Common myeloid progenitor, CD34-positive (primary cell): ENCODE results near the gene S100A3.

Experiments used
- CTCF ChIA-PET: fragments of 350-600 bp; sonication (Branson Sonifier 250); formaldehyde crosslinking; loops from one replicate; lab custom pipeline; 2021; ENCODE audit warnings: antibody characterized with exemption; lab: Charles Lee
- POLR2A ChIA-PET: fragments of 350-600 bp; sonication (Branson Sonifier 250); formaldehyde crosslinking; loops from one replicate; lab custom pipeline; 2021; ENCODE audit warnings: antibody characterized with exemption; lab: Charles Lee
- DNase-seq, 3 donors: peaks; one replicate each; pipeline versions ENCODE4 v3.0.0 to v3.0.0-alpha.2; 2013
- H3K27ac ChIP-seq, 2 experiments: 1 replicate in 1 of 2; 2 replicates in 1 of 2; pipeline ENCODE4 v1.7.0; 2013; ENCODE audit warnings: inconsistent platforms in 2 of 2, low read length in 2 of 2, mild to moderate bottlenecking in 2 of 2, low read depth in 1 of 2, moderate library complexity in 1 of 2; ENCODE audit not compliant: severe bottlenecking in 2 of 2, insufficient read depth in 1 of 2, poor library complexity in 1 of 2
- H3K27me3 ChIP-seq, 5 experiments: replicated peaks in 2 of 5; 1 replicate in 3 of 5; 2 replicates in 2 of 5; pipeline versions ENCODE4 v1.6.1 to v1.7.0; 2013; ENCODE audit warnings: low read length in 4 of 5, mild to moderate bottlenecking in 2 of 5, moderate library complexity in 2 of 5, inconsistent platforms in 1 of 5; ENCODE audit not compliant: insufficient read depth in 5 of 5, control insufficient read depth in 4 of 5
- H3K36me3 ChIP-seq, 4 experiments: 1 replicate in 2 of 4; 2 replicates in 2 of 4; pipeline versions ENCODE4 v1.6.1 to v1.7.0; 2013; ENCODE audit warnings: low read length in 3 of 4, control low read depth in 1 of 4, mild to moderate bottlenecking in 1 of 4; ENCODE audit not compliant: control insufficient read depth in 4 of 4, insufficient read depth in 4 of 4
- H3K4me1 ChIP-seq, 4 experiments: 1 replicate in 3 of 4; 2 replicates in 1 of 4; pipeline versions ENCODE4 v1.6.1 to v1.7.1; 2013; ENCODE audit warnings: low read length in 3 of 4, mild to moderate bottlenecking in 3 of 4, control low read depth in 1 of 4, inconsistent platforms in 1 of 4, moderate library complexity in 1 of 4; ENCODE audit not compliant: control insufficient read depth in 4 of 4, insufficient read depth in 4 of 4; ENCODE audit errors: control extremely low read depth in 1 of 4
- H3K4me3 ChIP-seq, 7 experiments: 1 replicate in 4 of 7; 2 replicates in 3 of 7; pipeline versions ENCODE4 v1.5.1 to v1.7.0; 2013; ENCODE audit warnings: mild to moderate bottlenecking in 7 of 7, low read length in 6 of 7, moderate library complexity in 6 of 7, inconsistent platforms in 2 of 7, low read depth in 2 of 7, control low read depth in 1 of 7; ENCODE audit not compliant: insufficient read depth in 4 of 7, control insufficient read depth in 1 of 7; ENCODE audit errors: extremely low read depth in 1 of 7
- H3K9me3 ChIP-seq, 5 experiments: 1 replicate in 4 of 5; 2 replicates in 1 of 5; pipeline versions ENCODE4 v1.6.1 to v1.7.1; 2013; ENCODE audit warnings: low read length in 4 of 5, mild to moderate bottlenecking in 2 of 5, inconsistent platforms in 1 of 5, low read depth in 1 of 5, moderate library complexity in 1 of 5; ENCODE audit not compliant: control insufficient read depth in 4 of 5, insufficient read depth in 2 of 5; ENCODE audit errors: control extremely low read depth in 1 of 5
- WGBS: methylation state at CpG from one replicate; pipeline ENCODE4 v1.1.5; 2013; ENCODE audit not compliant: insufficient coverage; 5-methylcytosine and 5-hydroxymethylcytosine counted together

The S100A3 gene

DNA sequence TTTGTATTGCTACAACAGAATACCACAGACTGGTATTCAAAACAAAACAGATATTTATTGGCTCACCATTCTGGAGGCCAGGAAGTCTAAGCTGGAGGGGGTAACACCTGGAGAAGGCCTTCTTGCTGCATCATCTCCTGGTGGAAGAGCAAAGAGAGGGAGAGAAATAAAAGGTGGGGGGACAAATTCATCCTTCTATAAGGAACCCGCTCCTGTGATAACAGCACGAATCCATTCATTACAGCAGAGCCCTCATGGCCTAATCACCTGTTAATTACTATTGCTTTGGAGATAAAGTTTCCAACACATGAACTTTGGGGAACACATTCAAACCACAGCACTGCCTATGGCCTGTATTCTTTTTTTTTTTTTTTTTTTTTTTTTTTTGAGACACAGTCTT is 11.2 kb upstream of the S100A3 start:
- Histone ChIP-seq H3K9me3 (no peaks in the 10 kb centered on the region), H3K4me3 (no peak overlapping the region), H3K27ac (no peak overlapping the region), H3K36me3 (no peaks in the 10 kb centered on the region), H3K4me1 (peaks cover 0 to 15% (median under 1%) of the 10 kb centered on the region in 4 experiments), H3K27me3 (no peaks in the 10 kb centered on the region)
- ChIA-PET CTCF (interaction anchor here (1.1 to 11.1 kb wide), 4 partner anchors 8 to 26 kb away, joined by 3 to 116 read pairs (median 5); partner anchors contain the start of gene S100A6), POLR2A (no interaction called here)
- no peak for DNase-seq
- WGBS = no CpG with 5 or more reads among the region's 2 CpGs

GRCh38 chr1:153557877-153558276 is 8.8 kb upstream of the S100A3 start:
- CTCF ChIA-PET = interaction anchor here (0.7 to 11.1 kb wide), 5 partner anchors 10 to 23 kb away, joined by 4 to 116 read pairs (median 7); partner anchors contain the start of genes S100A4, S100A5 and S100A6

DNA sequence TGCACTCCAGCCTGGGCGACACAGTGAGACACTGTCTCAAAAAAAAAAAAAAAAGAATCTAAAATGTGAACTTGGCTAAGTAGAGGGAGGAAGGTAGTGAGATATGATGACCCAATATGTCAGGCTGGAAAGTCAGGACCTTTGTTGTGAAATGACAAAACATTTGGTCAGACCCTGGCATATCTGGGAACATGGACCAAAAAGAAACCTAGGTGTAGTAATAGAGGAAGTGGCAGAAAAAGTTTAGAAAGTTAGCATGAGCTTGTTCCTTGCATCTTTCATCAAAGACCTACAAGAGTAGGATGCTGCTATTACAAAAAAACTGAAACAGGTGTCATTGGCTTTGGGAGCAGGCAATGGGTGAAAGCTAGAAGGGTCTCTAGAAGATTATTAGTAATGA is 7.3 kb upstream of the S100A3 start:
- no peaks in the 10 kb centered on the region for H3K36me3 ChIP-seq
- ChIA-PET POLR2A (interaction anchor here (1.0 kb wide), 1 partner anchor 11 kb away, joined by 3 read pairs; no protein-coding TSS in a partner anchor), CTCF (interaction anchor here (0.9 to 11.1 kb wide), 4 partner anchors 12 to 96 kb away, joined by 3 to 116 read pairs (median 6); partner anchors contain the start of genes S100A4 and S100A6)
- peaks cover 0 to 22% (median 15%) of the 10 kb centered on the region in 4 experiments for H3K4me1 ChIP-seq
- H3K4me3 ChIP-seq = no peak overlapping the region
- H3K27ac ChIP-seq = no peak overlapping the region
- H3K27me3 ChIP-seq = no peaks in the 10 kb centered on the region
- WGBS = no CpG with 5 or more reads among the region's 1 CpG
- DNase-seq = no peak
- H3K9me3 ChIP-seq = no peaks in the 10 kb centered on the region

More at GRCh38 chr1:153557877-153558276, 8.8 kb upstream of the S100A3 start:
- WGBS = 100% methylated on average over 1 of the region's 3 CpGs
- no peak for DNase-seq
- Histone ChIP-seq H3K36me3 (no peaks in the 10 kb centered on the region), H3K27me3 (no peaks in the 10 kb centered on the region), H3K9me3 (no peaks in the 10 kb centered on the region), H3K27ac (no peak overlapping the region), H3K4me3 (no peak overlapping the region), H3K4me1 (peaks cover 0 to 18% (median 13%) of the 10 kb centered on the region in 4 experiments)
- POLR2A ChIA-PET = no interaction called here

DNA sequence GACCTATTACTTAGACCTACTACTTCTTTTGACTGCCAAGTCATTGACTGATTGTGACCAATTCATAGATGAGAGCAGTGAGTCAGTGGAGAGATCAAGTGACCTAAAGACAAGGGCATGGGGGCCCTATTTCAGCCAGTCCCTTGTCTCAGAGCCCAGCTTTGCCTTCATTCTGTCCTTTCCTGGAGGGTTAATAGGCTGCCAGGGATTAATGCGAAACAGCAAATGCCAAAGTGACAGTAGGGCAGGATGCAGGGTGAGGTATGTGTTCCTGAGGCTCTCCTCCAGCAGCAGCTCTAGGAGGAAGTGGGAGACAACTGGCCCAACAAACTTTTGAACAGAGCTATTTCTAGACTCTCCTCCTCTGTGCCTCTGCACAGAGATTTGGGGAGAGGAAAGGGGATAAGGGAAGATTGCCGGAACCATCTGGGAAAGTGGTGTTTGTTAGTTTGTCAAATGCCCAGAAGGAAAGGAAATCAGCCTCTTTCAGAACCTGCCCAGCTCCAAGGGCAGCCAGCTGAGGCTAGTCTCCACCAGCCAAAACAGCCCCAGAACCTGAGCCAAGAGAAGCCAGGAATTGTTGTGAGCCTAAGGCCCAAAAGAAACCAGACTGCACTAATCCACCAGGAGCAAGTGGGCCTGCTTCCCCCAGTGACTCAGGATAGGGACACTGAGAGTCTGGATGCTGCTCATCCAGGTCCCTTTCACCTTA is 4.9 kb upstream of the S100A3 start:
- Histone ChIP-seq H3K4me3 (no peak overlapping the region), H3K27ac (no peak overlapping the region), H3K27me3 (no peaks in the 10 kb centered on the region), H3K4me1 (peaks cover 0 to 46% (median 29%) of the 10 kb centered on the region in 4 experiments), H3K36me3 (no peaks in the 10 kb centered on the region), H3K9me3 (no peaks in the 10 kb centered on the region)
- CTCF ChIA-PET = interaction anchor here (0.7 to 6.8 kb wide), 9 partner anchors 8 to 38 kb away, joined by 3 to 64 read pairs (median 4); partner anchors contain the start of genes S100A4 and S100A6
- WGBS = 0% methylated on average over 1 of the region's 2 CpGs
- POLR2A ChIA-PET = no interaction called here
- no peak for DNase-seq

DNA sequence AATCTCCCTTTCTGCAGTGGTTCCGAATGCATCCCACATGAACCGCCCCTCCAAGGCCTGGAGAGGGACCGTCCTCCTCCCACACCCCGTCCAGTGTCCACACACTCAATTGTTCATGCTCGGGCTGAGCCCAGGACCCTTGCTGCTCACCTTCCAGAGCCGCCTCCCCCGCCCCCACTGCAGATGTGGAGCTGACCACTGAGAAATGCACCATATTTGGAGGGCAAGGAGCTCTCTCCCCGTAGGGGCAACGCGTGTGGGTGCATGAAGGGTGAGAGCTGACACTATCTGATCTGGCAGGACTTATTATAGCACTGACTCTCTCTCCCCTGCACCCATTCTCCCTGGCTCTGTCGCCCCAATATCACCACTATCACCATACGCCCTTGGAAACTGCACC is 4.0 kb upstream of the S100A3 start:
- H3K27me3 ChIP-seq = no peaks in the 10 kb centered on the region
- POLR2A ChIA-PET = no interaction called here
- H3K36me3 ChIP-seq = no peaks in the 10 kb centered on the region
- H3K27ac ChIP-seq = no peak overlapping the region
- H3K4me1 ChIP-seq = peaks cover 0 to 55% (median 29%) of the 10 kb centered on the region in 4 experiments
- H3K9me3 ChIP-seq = no peaks in the 10 kb centered on the region
- H3K4me3 ChIP-seq = no peak overlapping the region
- DNase-seq = no peak
- 95% methylated on average over 11 of the region's 12 CpGs for WGBS
- CTCF ChIA-PET = interaction anchor here (1.3 to 6.8 kb wide), 6 partner anchors 9 to 39 kb away, joined by 3 to 64 read pairs (median 6); partner anchors contain the start of gene S100A6

- Histone ChIP-seq H3K4me1 (peaks cover 0 to 63% (median 29%) of the 10 kb centered on the region in 4 experiments), H3K36me3 (no peaks in the 10 kb centered on the region), H3K9me3 (no peaks in the 10 kb centered on the region), H3K27ac (no peak overlapping the region), H3K4me3 (no peak overlapping the region), H3K27me3 (no peaks in the 10 kb centered on the region)
- DNase-seq = no peak
- CTCF ChIA-PET = interaction anchor here (1.1 to 6.8 kb wide), 5 partner anchors 12 to 76 kb away, joined by 3 to 64 read pairs (median 13); partner anchors contain the start of genes S100A1, S100A2, S100A5 and S100A6
- POLR2A ChIA-PET = no interaction called here
- WGBS = 98% methylated on average over 7 of the region's 8 CpGs
Measured at GRCh38 chr1:153552335-153552734, 3.3 kb upstream of the S100A3 start.
